Subcutaneous abdominal adipose tissue (tissue), 5 donors: ENCODE results near the gene SAMD3.
"Not testable (repeated sequence)": the region's sequence is repeated elsewhere in the genome, so short reads cannot be mapped to it uniquely, and the experiment has no call there.

Experiments
- H3K27ac ChIP-seq: one replicate; pipeline ENCODE4 v1.7.0; 2013; ENCODE audit warnings: low read depth, mild to moderate bottlenecking, inconsistent platforms, low read length, moderate library complexity
- H3K27me3 ChIP-seq, 5 donors: one replicate each; pipeline ENCODE4 v1.7.0; 2013; ENCODE audit warnings: low read length in 5 of 5, inconsistent platforms in 1 of 5; ENCODE audit not compliant: control insufficient read depth in 5 of 5, insufficient read depth in 4 of 5
- H3K36me3 ChIP-seq, 5 donors: one replicate each; pipeline ENCODE4 v1.7.0; 2013; ENCODE audit warnings: low read length in 5 of 5; ENCODE audit not compliant: control insufficient read depth in 5 of 5, insufficient read depth in 5 of 5
- H3K4me1 ChIP-seq, 5 donors: one replicate each; pipeline ENCODE4 v1.7.0; 2013; ENCODE audit warnings: low read length in 5 of 5, mild to moderate bottlenecking in 3 of 5, moderate library complexity in 1 of 5; ENCODE audit not compliant: control insufficient read depth in 5 of 5, insufficient read depth in 5 of 5
- H3K4me3 ChIP-seq, 5 donors: one replicate each; pipeline ENCODE4 v1.7.0; 2013; ENCODE audit warnings: low read length in 5 of 5, low read depth in 1 of 5
- H3K9ac ChIP-seq, 5 donors: one replicate each; pipeline ENCODE4 v1.7.0; 2013; ENCODE audit warnings: low read length in 5 of 5, mild to moderate bottlenecking in 4 of 5, moderate library complexity in 3 of 5
- H3K9me3 ChIP-seq, 5 donors: one replicate each; pipeline ENCODE4 v1.7.0; 2013; ENCODE audit warnings: low read length in 5 of 5; ENCODE audit not compliant: control insufficient read depth in 5 of 5
- donor health status: healthy.
- donor health status: healthy.
- donor health status: healthy.
- donor health status: healthy.
- donor health status: healthy.

The SAMD3 gene, protein sequence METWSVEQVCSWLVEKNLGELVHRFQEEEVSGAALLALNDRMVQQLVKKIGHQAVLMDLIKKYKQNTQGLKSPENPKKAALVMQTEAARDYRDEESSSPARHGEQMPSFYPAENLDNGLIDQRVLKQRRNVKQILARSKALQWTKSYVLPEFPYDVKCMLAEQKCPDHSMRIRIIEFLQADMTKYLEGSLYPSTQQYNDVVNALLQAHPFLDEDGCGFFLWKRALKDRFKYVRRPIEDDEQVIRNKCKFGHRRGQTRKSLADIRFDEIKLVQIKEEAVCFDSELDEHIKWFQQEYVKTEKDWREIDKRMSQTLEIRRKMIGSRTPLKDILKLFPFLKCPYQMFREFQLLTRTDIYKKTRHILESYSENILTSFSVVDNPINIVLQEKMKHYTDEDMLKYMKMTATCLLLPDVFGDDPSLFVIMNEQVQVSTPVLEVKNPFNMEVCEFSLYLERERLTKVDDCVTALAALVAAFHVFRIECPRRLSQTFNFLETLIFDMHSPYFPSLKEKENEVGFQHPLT

DNA sequence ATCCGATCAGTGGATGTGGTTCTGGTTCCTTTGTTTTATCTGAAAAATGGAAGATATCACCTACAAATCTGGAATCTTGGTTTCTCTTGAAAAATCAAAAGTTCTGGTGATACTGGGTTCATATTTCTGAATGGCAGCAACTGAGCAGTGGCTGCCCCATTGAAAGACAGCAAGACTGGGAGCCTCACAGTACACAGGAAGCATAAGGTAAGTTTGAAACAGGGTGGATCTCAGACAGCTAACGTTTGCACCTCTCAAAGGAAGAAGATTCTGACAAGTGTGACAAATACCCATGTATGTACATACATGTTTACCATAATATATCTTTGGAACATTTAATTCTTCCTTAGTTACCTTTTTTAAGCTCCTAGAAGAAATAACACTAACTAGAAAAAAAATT, at the start of gene SAMD3:
Gene SAMD3 (minus strand): TSS at position 177 of the 400 bp plus-strand sequence. CDS start 7,678 bp downstream, outside the sequence.
- Histone ChIP-seq H3K27me3 (peaks cover 0 to 5% (median 0%) of the 10 kb centered on the region in 5 donors), H3K9ac (no peak within 1 kb of the TSS), H3K36me3 (no peaks in the 10 kb centered on the region)

GRCh38 chr6:130269969-130270635, 47.4 kb upstream of the SAMD3 start:
- no peak overlapping the region for H3K9ac ChIP-seq
- H3K4me3 ChIP-seq = no peak overlapping the region
- H3K27ac ChIP-seq = no peak overlapping the region
- H3K9me3 ChIP-seq = peaks cover 2 to 15% (median 11%) of the 10 kb centered on the region in 5 donors
- no peaks in the 10 kb centered on the region for H3K4me1 ChIP-seq
- H3K36me3 ChIP-seq = no peaks in the 10 kb centered on the region
- no peaks in the 10 kb centered on the region for H3K27me3 ChIP-seq

More for the DNA sequence above, at the start of gene SAMD3:
- Histone ChIP-seq H3K27ac (no peak within 1 kb of the TSS), H3K4me1 (peaks cover 0 to 3% (median 0%) of the 10 kb centered on the region in 5 donors), H3K9me3 (no peaks in the 10 kb centered on the region), H3K4me3 (no peak within 1 kb of the TSS)

- H3K9me3 ChIP-seq, H3K4me1 ChIP-seq: not testable (repeated sequence)
These were observed 42.8 kb upstream of the SAMD3 start for GRCh38 chr6:130265553-130265952.

GRCh38 chr6:130262008-130262407, 39.3 kb upstream of the SAMD3 start:
- Histone ChIP-seq H3K27ac (no peak overlapping the region), H3K9ac (no peak overlapping the region), H3K4me1 (no peaks in the 10 kb centered on the region), H3K4me3 (no peak overlapping the region), H3K9me3 (peaks cover 0 to 3% (median 0%) of the 10 kb centered on the region in 5 donors), H3K36me3 (no peaks in the 10 kb centered on the region), H3K27me3 (no peaks in the 10 kb centered on the region)

More at GRCh38 chr6:130265553-130265952, 42.8 kb upstream of the SAMD3 start:
- not testable (repeated sequence) for H3K27me3 ChIP-seq, H3K36me3 ChIP-seq, H3K9ac ChIP-seq, H3K4me3 ChIP-seq, H3K27ac ChIP-seq

- not testable (repeated sequence) for H3K9ac ChIP-seq, H3K4me1 ChIP-seq, H3K27ac ChIP-seq, H3K4me3 ChIP-seq, H3K36me3 ChIP-seq, H3K27me3 ChIP-seq, H3K9me3 ChIP-seq
These were observed 38.8 kb upstream of the SAMD3 start for GRCh38 chr6:130261558-130261957.

DNA sequence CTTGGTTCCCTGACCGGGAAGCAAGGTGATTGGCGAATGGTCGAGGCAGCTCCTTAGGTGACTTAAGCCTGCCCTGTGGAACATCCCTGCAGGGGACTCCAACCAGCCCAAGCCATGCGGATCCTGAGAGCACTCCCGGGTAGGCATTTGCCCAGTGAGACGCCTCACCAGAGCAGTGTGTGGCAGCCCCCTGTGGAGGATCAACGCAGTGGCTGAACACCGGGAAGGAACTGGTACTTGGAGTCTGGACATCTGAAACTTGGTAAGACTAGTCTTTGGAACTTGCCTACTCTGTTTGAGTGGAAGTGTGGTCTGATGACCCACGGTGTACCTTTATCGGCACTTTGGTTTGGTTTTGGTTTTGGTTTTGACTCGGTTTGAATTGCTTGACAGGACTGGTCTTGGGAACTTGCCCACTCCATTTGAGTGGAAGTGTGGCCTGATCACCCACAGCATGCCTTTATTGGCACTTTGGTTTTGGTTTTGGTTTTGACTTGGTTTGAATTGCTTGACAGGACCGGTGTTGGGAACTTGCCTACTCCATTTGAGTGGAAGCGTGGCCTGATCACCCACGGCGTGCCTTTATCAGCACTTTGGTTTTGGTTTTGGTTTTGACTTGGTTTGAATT, 38.0 kb upstream of the SAMD3 start:
- not testable (repeated sequence) for H3K27me3 ChIP-seq, H3K36me3 ChIP-seq, H3K4me1 ChIP-seq, H3K9ac ChIP-seq, H3K9me3 ChIP-seq, H3K4me3 ChIP-seq, H3K27ac ChIP-seq

DNA sequence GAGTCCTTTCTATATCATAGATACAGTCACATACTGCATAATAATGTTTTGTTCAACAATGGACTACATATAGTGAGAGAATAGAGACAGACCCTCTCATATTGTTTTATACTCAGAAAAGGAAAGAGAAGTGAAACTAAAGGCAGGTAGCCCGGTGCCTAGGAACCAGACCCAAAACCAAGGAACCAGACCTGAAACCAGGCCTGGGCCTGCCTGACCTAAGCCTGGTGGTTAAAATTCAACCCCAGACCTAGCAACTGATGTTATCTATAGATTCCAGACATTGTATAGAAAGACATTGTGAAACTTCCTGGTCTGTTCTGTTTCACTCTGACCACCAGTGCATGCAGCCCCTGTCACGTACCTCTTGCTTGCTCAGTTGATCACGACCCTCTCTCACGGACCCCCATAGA, 37.3 kb upstream of the SAMD3 start:
- not testable (repeated sequence) for H3K27me3 ChIP-seq, H3K4me3 ChIP-seq, H3K4me1 ChIP-seq, H3K36me3 ChIP-seq, H3K9ac ChIP-seq, H3K9me3 ChIP-seq, H3K27ac ChIP-seq

GRCh38 chr6:130259557-130259956, 36.8 kb upstream of the SAMD3 start:
- Histone ChIP-seq H3K27me3 (no peaks in the 10 kb centered on the region), H3K9ac (no peak overlapping the region), H3K4me1 (no peaks in the 10 kb centered on the region), H3K9me3 (peaks cover 0 to 3% (median 0%) of the 10 kb centered on the region in 5 donors), H3K36me3 (no peaks in the 10 kb centered on the region), H3K27ac (no peak overlapping the region), H3K4me3 (no peak overlapping the region)

GRCh38 chr6:130259140-130259539, 36.4 kb upstream of the SAMD3 start:
- H3K4me3 ChIP-seq = no peak overlapping the region
- H3K9ac ChIP-seq = no peak overlapping the region
- no peak overlapping the region for H3K27ac ChIP-seq
- H3K4me1 ChIP-seq = no peaks in the 10 kb centered on the region
- no peaks in the 10 kb centered on the region for H3K27me3 ChIP-seq
- no peaks in the 10 kb centered on the region for H3K36me3 ChIP-seq
- peaks cover 0 to 3% (median 0%) of the 10 kb centered on the region in 5 donors for H3K9me3 ChIP-seq
